Naive thymus-derived CD4-positive, alpha-beta T cell (primary cell): Measurements from ENCODE around the gene TCERG1L. TPM values are rescaled to one million over a fixed set of nuclear protein-coding genes. Genes with fewer than 3 reads are reported as not detected.

ENCODE experiments used
- ATAC-seq: fragments of 150-1000 bp; cut with Tn5 transposase; 2 replicates; pipeline ENCODE4 v1.10.0; 2021; ENCODE audit warnings: mild to moderate bottlenecking, moderate library complexity
- CTCF ChIA-PET: fragments of 350-600 bp; sonication (Branson Sonifier 250); formaldehyde crosslinking; loops from one replicate; lab custom pipeline; 2021; ENCODE audit warnings: antibody characterized with exemption; lab: Charles Lee
- POLR2A ChIA-PET: fragments of 350-600 bp; sonication (Branson Sonifier 250); formaldehyde crosslinking; loops from one replicate; lab custom pipeline; 2021; ENCODE audit warnings: antibody characterized with exemption, inconsistent platforms; lab: Charles Lee
- DNase-seq, 9 donors: peaks; one replicate each; pipeline versions ENCODE4 v3.0.0 to v3.0.0-alpha.2; 2020 to 2022; ENCODE audit warnings: mixed read lengths in 1 of 9
- H3K27ac ChIP-seq: one replicate; pipeline ENCODE4 v1.7.0; 2013; ENCODE audit warnings: mild to moderate bottlenecking, low read depth, low read length, moderate library complexity
- H3K27me3 ChIP-seq, 2 donors: one replicate each; pipeline ENCODE4 v1.7.0; 2013; ENCODE audit warnings: low read length in 2 of 2, mild to moderate bottlenecking in 2 of 2, moderate library complexity in 2 of 2; ENCODE audit not compliant: control insufficient read depth in 2 of 2, insufficient read depth in 2 of 2
- H3K36me3 ChIP-seq, 3 experiments: 1 replicate in 2 of 3; 2 replicates in 1 of 3; pipeline ENCODE4 v1.7.0; 2013; ENCODE audit warnings: low read length in 3 of 3, mild to moderate bottlenecking in 3 of 3, moderate library complexity in 1 of 3; ENCODE audit not compliant: insufficient read depth in 3 of 3, control insufficient read depth in 2 of 3
- H3K4me1 ChIP-seq, 2 donors: one replicate each; pipeline ENCODE4 v1.7.0; 2013; ENCODE audit warnings: low read length in 2 of 2, mild to moderate bottlenecking in 2 of 2, moderate library complexity in 1 of 2; ENCODE audit not compliant: control insufficient read depth in 2 of 2, insufficient read depth in 2 of 2
- H3K4me3 ChIP-seq: 2 replicates; pipeline ENCODE4 v1.7.0; 2013; ENCODE audit warnings: mild to moderate bottlenecking, low read length
- H3K9me3 ChIP-seq, 3 experiments: 1 replicate in 2 of 3; 2 replicates in 1 of 3; pipeline ENCODE4 v1.7.0; 2013; ENCODE audit warnings: low read length in 3 of 3; ENCODE audit not compliant: control insufficient read depth in 2 of 3
- H3K27ac Mint-ChIP-seq, 9 donors: one replicate each; pipeline ENCODE4 v1.8.0; 2020 to 2022; ENCODE audit warnings: mixed read lengths in 9 of 9, mild to moderate bottlenecking in 8 of 9, moderate library complexity in 5 of 9, inconsistent platforms in 2 of 9
- H3K27me3 Mint-ChIP-seq, 5 donors: one replicate each; pipeline ENCODE4 v1.8.0; 2021 to 2022; ENCODE audit warnings: mixed read lengths in 5 of 5, mild to moderate bottlenecking in 1 of 5
- H3K36me3 Mint-ChIP-seq, 5 donors: one replicate each; pipeline ENCODE4 v1.8.0; 2020 to 2022; ENCODE audit warnings: mixed read lengths in 5 of 5, mild to moderate bottlenecking in 3 of 5, inconsistent platforms in 1 of 5
- H3K4me1 Mint-ChIP-seq, 7 donors: one replicate each; pipeline ENCODE4 v1.8.0; 2020 to 2022; ENCODE audit warnings: mixed read lengths in 7 of 7, mild to moderate bottlenecking in 3 of 7, inconsistent platforms in 1 of 7
- H3K4me3 Mint-ChIP-seq, 10 donors: one replicate each; pipeline ENCODE4 v1.8.0; 2020 to 2022; ENCODE audit warnings: mild to moderate bottlenecking in 10 of 10, mixed read lengths in 10 of 10, moderate library complexity in 6 of 10, inconsistent platforms in 2 of 10
- H3K9me3 Mint-ChIP-seq, 11 donors: one replicate each; pipeline ENCODE4 v1.8.0; 2020 to 2022; ENCODE audit warnings: mixed read lengths in 11 of 11, mild to moderate bottlenecking in 4 of 11, inconsistent platforms in 1 of 11, moderate library complexity in 1 of 11
- intact Hi-C, 2 donors: fragments of 100-400 bp; cut with micrococcal nuclease; formaldehyde crosslinking; loops; one replicate each; pipeline ENCODE4 v1.15.1; 2023
- polyA plus RNA-seq, 2 donors: library from polyadenylated mRNA; unstranded; fragments of 300-500 nt; fragmentation: Illumina TruSeq; gene quantifications; one replicate each; pipeline ENCODE4 v1.2.3, GENCODE V29; 2021
- total RNA-seq, 6 experiments: library from RNA in 5 of 6; stranded (reverse) in 5 of 6; gene quantifications; 1 replicate in 5 of 6; 2 replicates in 1 of 6; pipeline ENCODE4 v1.2.3 and lab custom pipeline; 2021 to 2026

The TCERG1L gene
- total RNA-seq, result under 1 TPM in 3 of 5 experiments, not detected in 2; 0.11 to 0.42 (median 0.39) TPM
- not detected for polyA plus RNA-seq
- total RNA-seq (lab: John Stamatoyannopoulos, UW), result not detected

- Histone ChIP-seq H3K36me3 (no peaks in the 10 kb centered on the region), H3K9me3 (no peaks in the 10 kb centered on the region), H3K4me1 (peaks cover 0 to 4% of the 10 kb centered on the region in 2 donors), H3K4me3 (no peak within 1 kb of the TSS), H3K27me3 (no peaks in the 10 kb centered on the region), H3K27ac (no peak within 1 kb of the TSS)
- Mint-ChIP-seq H3K36me3 (no peaks in the 10 kb centered on the region), H3K9me3 (peaks cover 0 to 5% (median 0%) of the 10 kb centered on the region in 11 donors), H3K27ac (no peak within 1 kb of the TSS), H3K4me1 (peaks cover 1 to 16% (median 10%) of the 10 kb centered on the region in 7 donors), H3K4me3 (peak within 1 kb of the TSS; percentile 14 to 76 (median 61)), H3K27me3 (peaks cover 17 to 64% (median 57%) of the 10 kb centered on the region in 5 donors)
- DNase-seq (peak in 1 of 9 donors; percentile 28), ATAC-seq (peak; percentile 44)
- intact Hi-C loops, result loop anchor here in 1 of 2 donors (10.0 kb wide), 1 partner anchor 217 kb away; no protein-coding TSS in a partner anchor
- ChIA-PET CTCF (no interaction called here), POLR2A (no interaction called here)
Observed at GRCh38 chr10:131311661-131312477, at the start of gene TCERG1L. Gene TCERG1L (minus strand): TSS chr10:131311721. CDS start chr10:131311635, 86 bp downstream.

- CTCF ChIA-PET, result no interaction called here
- H3K36me3 Mint-ChIP-seq, result no peaks in the 10 kb centered on the region
- ATAC-seq (no peak), DNase-seq (no peak)
- no peak overlapping the region for H3K4me3 Mint-ChIP-seq
- peaks cover 0 to 31% (median 3%) of the 10 kb centered on the region in 5 donors for H3K27me3 Mint-ChIP-seq
- H3K9me3 Mint-ChIP-seq, result peaks cover 0 to 16% (median 6%) of the 10 kb centered on the region in 11 donors
- H3K27me3 ChIP-seq, result no peaks in the 10 kb centered on the region
- intact Hi-C loops, result no loop called here
- POLR2A ChIA-PET, result interaction anchor here (0.6 kb wide), 1 partner anchor 13 kb away, joined by 4 read pairs; no protein-coding TSS in a partner anchor
- no peak overlapping the region for H3K27ac ChIP-seq
- H3K4me1 Mint-ChIP-seq, result no peaks in the 10 kb centered on the region
- H3K9me3 ChIP-seq, result no peaks in the 10 kb centered on the region
- H3K27ac Mint-ChIP-seq, result no peak overlapping the region
- H3K4me1 ChIP-seq, result no peaks in the 10 kb centered on the region
- no peaks in the 10 kb centered on the region for H3K36me3 ChIP-seq
- no peak overlapping the region for H3K4me3 ChIP-seq
Observed at GRCh38 chr10:131358741-131359442, 47.4 kb upstream of the TCERG1L start.

- no peaks in the 10 kb centered on the region for H3K36me3 ChIP-seq
- ChIA-PET POLR2A (no interaction called here), CTCF (no interaction called here)
- no peaks in the 10 kb centered on the region for H3K9me3 ChIP-seq
- no peaks in the 10 kb centered on the region for H3K36me3 Mint-ChIP-seq
- no peaks in the 10 kb centered on the region for H3K4me1 Mint-ChIP-seq
- peaks cover 0 to 26% (median 3%) of the 10 kb centered on the region in 5 donors for H3K27me3 Mint-ChIP-seq
- intact Hi-C loops, result no loop called here
- H3K27ac ChIP-seq, result no peak overlapping the region
- no peaks in the 10 kb centered on the region for H3K4me1 ChIP-seq
- no peak for DNase-seq
- no peak overlapping the region for H3K4me3 Mint-ChIP-seq
- H3K27ac Mint-ChIP-seq, result no peak overlapping the region
- H3K9me3 Mint-ChIP-seq, result peaks cover 0 to 12% (median 5%) of the 10 kb centered on the region in 11 donors
- no peak overlapping the region for H3K4me3 ChIP-seq
- H3K27me3 ChIP-seq, result no peaks in the 10 kb centered on the region
- no peak for ATAC-seq
Observed at GRCh38 chr10:131356442-131356841, 44.9 kb upstream of the TCERG1L start.

- no peaks in the 10 kb centered on the region for H3K4me1 Mint-ChIP-seq
Observed at GRCh38 chr10:131355881-131356280, 44.4 kb upstream of the TCERG1L start.

GRCh38 chr10:131355056-131355455 lies 43.5 kb upstream of the TCERG1L start:
- Mint-ChIP-seq H3K36me3 (no peaks in the 10 kb centered on the region), H3K9me3 (peaks cover 0 to 15% (median 2%) of the 10 kb centered on the region in 11 donors), H3K27ac (no peak overlapping the region), H3K27me3 (peaks cover 0 to 30% (median 3%) of the 10 kb centered on the region in 5 donors), H3K4me3 (no peak overlapping the region), H3K4me1 (no peaks in the 10 kb centered on the region)
- Histone ChIP-seq H3K27ac (no peak overlapping the region), H3K27me3 (no peaks in the 10 kb centered on the region), H3K4me3 (no peak overlapping the region), H3K9me3 (no peaks in the 10 kb centered on the region), H3K4me1 (no peaks in the 10 kb centered on the region), H3K36me3 (no peaks in the 10 kb centered on the region)
- POLR2A ChIA-PET, result no interaction called here
- CTCF ChIA-PET, result no interaction called here
- no peak for ATAC-seq
- intact Hi-C loops, result no loop called here
- DNase-seq, result no peak

More at GRCh38 chr10:131355881-131356280, 44.4 kb upstream of the TCERG1L start:
- no peaks in the 10 kb centered on the region for H3K9me3 ChIP-seq
- Mint-ChIP-seq H3K4me3 (no peak overlapping the region), H3K27ac (no peak overlapping the region), H3K36me3 (no peaks in the 10 kb centered on the region), H3K27me3 (peaks cover 0 to 23% (median 3%) of the 10 kb centered on the region in 5 donors), H3K9me3 (peaks cover 0 to 12% (median 5%) of the 10 kb centered on the region in 11 donors)
- no peak overlapping the region for H3K4me3 ChIP-seq
- ChIA-PET CTCF (no interaction called here), POLR2A (no interaction called here)
- no peak for ATAC-seq
- H3K27me3 ChIP-seq, result no peaks in the 10 kb centered on the region
- intact Hi-C loops, result no loop called here
- H3K27ac ChIP-seq, result no peak overlapping the region
- no peaks in the 10 kb centered on the region for H3K36me3 ChIP-seq
- no peaks in the 10 kb centered on the region for H3K4me1 ChIP-seq
- no peak for DNase-seq

GRCh38 chr10:131354380-131354779 lies 42.9 kb upstream of the TCERG1L start:
- Histone ChIP-seq H3K27ac (no peak overlapping the region), H3K36me3 (no peaks in the 10 kb centered on the region), H3K27me3 (no peaks in the 10 kb centered on the region), H3K9me3 (no peaks in the 10 kb centered on the region), H3K4me3 (no peak overlapping the region), H3K4me1 (no peaks in the 10 kb centered on the region)
- intact Hi-C loops, result no loop called here
- Mint-ChIP-seq H3K36me3 (peaks cover 0 to 5% (median 0%) of the 10 kb centered on the region in 5 donors), H3K27ac (no peak overlapping the region), H3K9me3 (peaks cover 0 to 17% (median 2%) of the 10 kb centered on the region in 11 donors), H3K4me1 (no peaks in the 10 kb centered on the region), H3K27me3 (peaks cover 0 to 35% (median 7%) of the 10 kb centered on the region in 5 donors), H3K4me3 (no peak overlapping the region)
- ChIA-PET CTCF (no interaction called here), POLR2A (no interaction called here)
- DNase-seq (no peak), ATAC-seq (no peak)
